Measurements from ENCODE around the gene NECAB2.

The NECAB2 gene

GRCh38 chr16:84047626-84048025 is 79.6 kb downstream of the NECAB2 start:
- FAIRE-seq, result no peak

GRCh38 chr16:84048270-84048669 is 80.2 kb downstream of the NECAB2 start:
- FAIRE-seq, result peak; percentile 30

GRCh38 chr16:84048871-84049270 is 80.8 kb downstream of the NECAB2 start:
- no peak for FAIRE-seq

GRCh38 chr16:84049403-84050060 is 81.5 kb downstream of the NECAB2 start:
- no peak for FAIRE-seq

- FAIRE-seq, result no peak
These were observed 82.3 kb downstream of the NECAB2 start for GRCh38 chr16:84050316-84050715.

- FAIRE-seq, result no peak
These were observed 84.1 kb downstream of the NECAB2 start for GRCh38 chr16:84052071-84052622.

All from islet of Langerhans (tissue), 1 donor.